ENCODE measurements around the gene ARHGAP44. TPM values are rescaled to one million over a fixed set of nuclear protein-coding genes. Genes with fewer than 3 reads are reported as not detected.

The ARHGAP44 gene
- total RNA-seq, 1 experiment from 2014 or later = 7.3 TPM

DNA sequence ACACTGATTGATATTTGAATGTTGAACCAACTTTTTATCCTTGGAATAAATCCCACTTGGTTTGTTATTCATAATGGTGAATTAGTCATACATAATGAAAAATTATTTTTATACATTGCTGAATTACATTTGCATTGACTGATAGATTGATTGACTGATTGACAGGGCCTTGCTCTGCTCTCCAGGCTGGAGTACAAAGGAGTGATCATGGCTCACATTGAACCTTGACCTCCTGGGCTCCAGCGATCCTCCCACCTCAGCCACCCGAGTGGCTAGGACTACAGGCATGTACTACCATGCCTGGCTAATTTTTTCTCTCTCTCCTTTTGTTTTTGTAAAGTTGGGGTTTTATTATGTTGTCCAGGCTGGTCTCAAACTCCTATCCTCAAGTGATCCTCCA is 97.8 kb downstream of the ARHGAP44 start:
- BruUV-seq (replicated peaks) = no TSS peak
- no peak for ATAC-seq

DNA sequence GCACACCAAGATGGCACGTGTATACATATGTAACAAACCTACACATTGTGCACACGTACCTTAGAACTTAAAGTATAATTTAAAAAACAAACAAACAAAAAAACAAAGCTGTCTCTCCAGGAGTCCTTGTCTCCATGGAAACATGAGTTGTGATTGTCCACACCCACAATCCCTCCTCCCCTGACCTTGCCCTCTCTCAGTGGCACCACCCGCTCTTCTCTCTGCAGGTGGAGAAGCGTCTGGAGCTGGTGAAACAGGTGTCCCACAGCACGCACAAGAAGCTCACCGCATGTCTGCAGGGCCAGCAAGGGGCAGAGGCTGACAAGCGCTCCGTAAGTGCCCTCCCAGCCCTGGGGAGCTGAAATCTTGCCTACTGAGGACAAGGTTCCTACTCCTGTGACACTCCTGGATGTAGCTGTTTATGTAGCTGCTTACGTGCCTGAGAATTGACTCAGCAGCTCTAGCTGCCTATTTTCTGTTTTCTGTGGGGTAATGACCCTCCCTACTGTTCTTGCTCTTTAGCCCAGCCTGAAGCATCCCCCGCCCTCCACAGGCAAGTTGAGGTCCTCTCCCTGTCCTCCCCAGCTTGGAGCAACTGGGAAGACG is 107.0 kb downstream of the ARHGAP44 start:
- TF ChIP-seq RAD21 (IDR thresholded peaks at IDR 0.05; ENCODE audit: low read depth) = no peak
- no TSS peak for BruUV-seq (replicated peaks)
- Histone ChIP-seq H3K4me2 (ENCODE audit: low read length) (no peak overlapping the region), H3K27me3 (ENCODE audit: insufficient read depth, low read length) (no peaks in the 10 kb centered on the region), H3K9ac (ENCODE audit: low read length) (no peak overlapping the region), H3K9me3 (ENCODE audit: control insufficient read depth in 1 of 2, insufficient read depth in 1 of 2, low read depth in 1 of 2, low read length in 2 of 2) (0 out of 4 replicates have a peak, but pooled peaks cover 0 to 4% of the 10 kb centered on the region in 2 experiments), H3K36me3 (ENCODE audit: control insufficient read depth in 1 of 2, insufficient read depth in 2 of 2, low read length in 2 of 2) (no peaks in the 10 kb centered on the region), H4K20me1 (ENCODE audit: insufficient read depth) (no peaks in the 10 kb centered on the region), H3K9me2 (ENCODE audit: insufficient read depth) (no peaks in the 10 kb centered on the region), H3K4me1 (ENCODE audit: control insufficient read depth in 1 of 2, insufficient read depth in 2 of 2, low read length in 2 of 2) (no peaks in the 10 kb centered on the region), H2AFZ (ENCODE audit: low read depth, low read length, poor library complexity, severe bottlenecking) (no peak overlapping the region), H3K27ac (ENCODE audit: low read depth, low read length) (no peak overlapping the region), H3K79me2 (ENCODE audit: insufficient read depth, low read length) (no peaks in the 10 kb centered on the region), H3K4me3 (replicated peaks in 1 of 2; ENCODE audit: low read depth in 1 of 2, low read length in 2 of 2) (no peak overlapping the region)
- RAD21 ChIA-PET (ENCODE audit: low non-redundant PET in 1 of 2, low total read pairs in 2 of 2, uncharacterized antibody in 2 of 2, unreplicated experiment in 2 of 2) = no interaction called here
- DNase-seq (ENCODE audit: low read depth, low spot score) (no peak), ATAC-seq (no peak)
- intact Hi-C loops (cut with micrococcal nuclease) = no loop called here
- CTCF ChIA-PET = no interaction called here
- POLR2A ChIA-PET = no interaction called here

More for the DNA sequence above, 97.8 kb downstream of the ARHGAP44 start:
- no peaks in the 10 kb centered on the region for H3K36me3 ChIP-seq (ENCODE audit: control insufficient read depth in 1 of 2, insufficient read depth in 2 of 2, low read length in 2 of 2)
- no peak overlapping the region for H2AFZ ChIP-seq (ENCODE audit: low read depth, low read length, poor library complexity, severe bottlenecking)
- no peaks in the 10 kb centered on the region for H3K4me1 ChIP-seq (ENCODE audit: control insufficient read depth in 1 of 2, insufficient read depth in 2 of 2, low read length in 2 of 2)
- RAD21 ChIA-PET (ENCODE audit: low non-redundant PET in 1 of 2, low total read pairs in 2 of 2, uncharacterized antibody in 2 of 2, unreplicated experiment in 2 of 2) = no interaction called here
- no peak overlapping the region for H3K4me2 ChIP-seq (ENCODE audit: low read length)
- H3K79me2 ChIP-seq (ENCODE audit: insufficient read depth, low read length) = no peaks in the 10 kb centered on the region
- H3K9me3 ChIP-seq (ENCODE audit: control insufficient read depth in 1 of 2, insufficient read depth in 1 of 2, low read depth in 1 of 2, low read length in 2 of 2) = no peaks in the 10 kb centered on the region; a peak in 1 of 4 replicates
- POLR2A ChIA-PET = no interaction called here
- TF ChIP-seq EGR1 (IDR thresholded peaks at IDR 0.05; ENCODE audit: low read depth) = no peak
- no peak for TF ChIP-seq ZNF274 (IDR thresholded peaks at IDR 0.05; ENCODE audit: low read depth, low read length)
- TF ChIP-seq EZH2 (IDR thresholded peaks at IDR 0.05) = no peak
- TF ChIP-seq, protein P1, sequence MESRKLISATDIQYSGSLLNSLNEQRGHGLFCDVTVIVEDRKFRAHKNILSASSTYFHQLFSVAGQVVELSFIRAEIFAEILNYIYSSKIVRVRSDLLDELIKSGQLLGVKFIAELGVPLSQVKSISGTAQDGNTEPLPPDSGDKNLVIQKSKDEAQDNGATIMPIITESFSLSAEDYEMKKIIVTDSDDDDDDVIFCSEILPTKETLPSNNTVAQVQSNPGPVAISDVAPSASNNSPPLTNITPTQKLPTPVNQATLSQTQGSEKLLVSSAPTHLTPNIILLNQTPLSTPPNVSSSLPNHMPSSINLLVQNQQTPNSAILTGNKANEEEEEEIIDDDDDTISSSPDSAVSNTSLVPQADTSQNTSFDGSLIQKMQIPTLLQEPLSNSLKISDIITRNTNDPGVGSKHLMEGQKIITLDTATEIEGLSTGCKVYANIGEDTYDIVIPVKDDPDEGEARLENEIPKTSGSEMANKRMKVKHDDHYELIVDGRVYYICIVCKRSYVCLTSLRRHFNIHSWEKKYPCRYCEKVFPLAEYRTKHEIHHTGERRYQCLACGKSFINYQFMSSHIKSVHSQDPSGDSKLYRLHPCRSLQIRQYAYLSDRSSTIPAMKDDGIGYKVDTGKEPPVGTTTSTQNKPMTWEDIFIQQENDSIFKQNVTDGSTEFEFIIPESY (IDR thresholded peaks at IDR 0.05; ENCODE audit: extremely low read depth, insufficient replicate concordance, low read length) = no peak
- no peak for TF ChIP-seq SRF (IDR thresholded peaks at IDR 0.05; ENCODE audit: low read depth)
- no peak for TF ChIP-seq TCF7L2 (IDR thresholded peaks at IDR 0.05; ENCODE audit: borderline replicate concordance, extremely low read depth, insufficient read depth, insufficient read length)
- TF ChIP-seq, protein P2, sequence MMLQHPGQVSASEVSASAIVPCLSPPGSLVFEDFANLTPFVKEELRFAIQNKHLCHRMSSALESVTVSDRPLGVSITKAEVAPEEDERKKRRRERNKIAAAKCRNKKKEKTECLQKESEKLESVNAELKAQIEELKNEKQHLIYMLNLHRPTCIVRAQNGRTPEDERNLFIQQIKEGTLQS (IDR thresholded peaks at IDR 0.05) = no peak
- no peak for TF ChIP-seq JUND (IDR thresholded peaks at IDR 0.05)
- CTCF ChIA-PET = no interaction called here
- intact Hi-C loops (cut with micrococcal nuclease) = no loop called here
- H3K9ac ChIP-seq (ENCODE audit: low read length) = no peak overlapping the region
- no peak for DNase-seq (ENCODE audit: low read depth, low spot score)
- no peak overlapping the region for H3K27ac ChIP-seq (ENCODE audit: low read depth, low read length)
- no peaks in the 10 kb centered on the region for H3K27me3 ChIP-seq (ENCODE audit: insufficient read depth, low read length)
- H3K4me3 ChIP-seq (replicated peaks in 1 of 2; ENCODE audit: low read depth in 1 of 2, low read length in 2 of 2) = no peak overlapping the region
- H3K9me2 ChIP-seq (ENCODE audit: insufficient read depth) = no peaks in the 10 kb centered on the region
- no peaks in the 10 kb centered on the region for H4K20me1 ChIP-seq (ENCODE audit: insufficient read depth)
